Esophagus muscularis mucosa (tissue), 4 donors: ENCODE results near the gene THAP12.

Source experiments
- CTCF ChIP-seq, 3 experiments: fragments of 200-600 bp in 2 of 3; fragments of 450-650 bp in 1 of 3; sonication (generic) in 2 of 3; IDR thresholded peaks; one replicate each; pipeline ENCODE4 v1.5.1; 2017 to 2019; ENCODE audit warnings: antibody characterized with exemption in 3 of 3, mild to moderate bottlenecking in 2 of 3, moderate library complexity in 1 of 3
- EP300 ChIP-seq: sonication (generic); formaldehyde crosslinking; IDR thresholded peaks from one replicate; pipeline ENCODE4 v1.6.1; 2017; ENCODE audit warnings: antibody characterized with exemption
- POLR2A ChIP-seq: fragments of 450-650 bp; IDR thresholded peaks from one replicate; pipeline ENCODE4 v1.6.1; 2017; ENCODE audit warnings: antibody characterized with exemption, moderate library complexity, mild to moderate bottlenecking, low read depth
- POLR2AphosphoS5 ChIP-seq, 2 donors: sonication (generic); formaldehyde crosslinking; IDR thresholded peaks; one replicate each; pipeline ENCODE4 v1.6.1; 2017; ENCODE audit warnings: antibody characterized with exemption in 2 of 2

- peak; percentile 30 to 31 for TF ChIP-seq POLR2AphosphoS5 (IDR thresholded peaks at IDR 0.05)
- TF ChIP-seq POLR2A = no peak
- TF ChIP-seq CTCF (IDR thresholded peaks at IDR 0.05) = no peak
- no peak for TF ChIP-seq EP300
Observed at GRCh38 chr11:76339221-76339620, 41.7 kb downstream of the THAP12 start.
